ENCODE results near the gene EDEM1. TPM values are rescaled to one million over a fixed set of nuclear protein-coding genes. Genes with fewer than 3 reads are reported as not detected.

The EDEM1 gene
- total RNA-seq, 4 donors from 2014 or later: 37.2 to 139 (median 78.1) TPM

DNA sequence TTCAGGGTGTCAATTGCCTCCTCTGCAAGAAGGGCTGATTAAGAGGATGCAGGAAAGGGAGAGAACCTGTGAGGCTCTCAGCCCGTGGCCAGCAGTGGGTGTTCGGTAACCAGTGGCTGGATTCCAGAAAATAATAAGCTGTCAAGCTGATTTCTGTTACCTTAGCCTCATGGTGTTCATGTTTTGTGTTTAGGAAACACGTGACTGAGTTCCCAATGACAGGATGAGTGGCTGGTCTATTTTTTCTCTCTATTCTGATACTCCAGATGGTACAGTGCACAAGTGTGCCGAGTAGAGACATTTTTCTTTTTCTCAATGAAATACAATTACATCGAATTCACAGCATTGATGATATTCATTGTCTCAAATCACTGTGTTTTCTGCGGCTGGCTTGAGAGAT lies 43.6 kb downstream of the EDEM1 start:
- WGBS, 2 donors: 50 to 55% methylated on average over 6 of the region's 6 CpGs
- Histone ChIP-seq H3K4me1 (no peaks in the 10 kb centered on the region), H3K36me3 (no peaks in the 10 kb centered on the region), H3K27ac (no peak overlapping the region), H3K27me3 (no peaks in the 10 kb centered on the region), H3K9me3 (no peaks in the 10 kb centered on the region), H3K4me3 (no peak overlapping the region)
- TF ChIP-seq EP300 (IDR thresholded peaks at IDR 0.05) (no peak), POLR2A (IDR thresholded peaks at IDR 0.05) (no peak)
- TF ChIP-seq, protein P1, sequence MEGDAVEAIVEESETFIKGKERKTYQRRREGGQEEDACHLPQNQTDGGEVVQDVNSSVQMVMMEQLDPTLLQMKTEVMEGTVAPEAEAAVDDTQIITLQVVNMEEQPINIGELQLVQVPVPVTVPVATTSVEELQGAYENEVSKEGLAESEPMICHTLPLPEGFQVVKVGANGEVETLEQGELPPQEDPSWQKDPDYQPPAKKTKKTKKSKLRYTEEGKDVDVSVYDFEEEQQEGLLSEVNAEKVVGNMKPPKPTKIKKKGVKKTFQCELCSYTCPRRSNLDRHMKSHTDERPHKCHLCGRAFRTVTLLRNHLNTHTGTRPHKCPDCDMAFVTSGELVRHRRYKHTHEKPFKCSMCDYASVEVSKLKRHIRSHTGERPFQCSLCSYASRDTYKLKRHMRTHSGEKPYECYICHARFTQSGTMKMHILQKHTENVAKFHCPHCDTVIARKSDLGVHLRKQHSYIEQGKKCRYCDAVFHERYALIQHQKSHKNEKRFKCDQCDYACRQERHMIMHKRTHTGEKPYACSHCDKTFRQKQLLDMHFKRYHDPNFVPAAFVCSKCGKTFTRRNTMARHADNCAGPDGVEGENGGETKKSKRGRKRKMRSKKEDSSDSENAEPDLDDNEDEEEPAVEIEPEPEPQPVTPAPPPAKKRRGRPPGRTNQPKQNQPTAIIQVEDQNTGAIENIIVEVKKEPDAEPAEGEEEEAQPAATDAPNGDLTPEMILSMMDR (IDR thresholded peaks at IDR 0.05): no peak
- DNase-seq (ENCODE audit: low spot score in 2 of 2): no peak

DNA sequence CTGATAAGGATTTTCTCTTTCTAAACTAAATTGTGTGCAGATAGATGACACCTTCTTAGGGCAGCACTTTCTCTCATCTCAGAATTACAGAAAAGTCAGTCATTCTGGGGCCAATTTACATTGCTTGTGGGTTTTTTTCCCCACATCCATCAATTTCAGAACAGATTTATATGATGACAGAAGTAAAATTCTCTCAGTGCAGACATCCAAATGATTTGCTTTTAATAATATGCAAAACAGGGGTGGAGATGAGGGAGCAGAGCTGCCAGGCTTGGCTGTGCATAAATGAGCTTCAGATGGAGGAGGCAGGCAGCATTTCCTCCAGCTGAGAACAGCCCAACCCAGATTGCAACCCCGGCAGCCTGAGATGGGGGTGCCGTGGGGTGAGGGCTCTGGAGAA lies 44.0 kb downstream of the EDEM1 start:
- no peak for TF ChIP-seq EP300 (IDR thresholded peaks at IDR 0.05)
- TF ChIP-seq, protein P1 (IDR thresholded peaks at IDR 0.05): no peak
- no peak for TF ChIP-seq POLR2A (IDR thresholded peaks at IDR 0.05)
- 6 to 27% methylated on average over 2 of the region's 2 CpGs for WGBS, 2 donors
- H3K36me3 ChIP-seq: no peaks in the 10 kb centered on the region
- H3K27me3 ChIP-seq: no peaks in the 10 kb centered on the region
- no peak overlapping the region for H3K27ac ChIP-seq
- DNase-seq (ENCODE audit: low spot score in 2 of 2): no peak
- no peaks in the 10 kb centered on the region for H3K9me3 ChIP-seq
- no peak overlapping the region for H3K4me3 ChIP-seq
- no peaks in the 10 kb centered on the region for H3K4me1 ChIP-seq

DNA sequence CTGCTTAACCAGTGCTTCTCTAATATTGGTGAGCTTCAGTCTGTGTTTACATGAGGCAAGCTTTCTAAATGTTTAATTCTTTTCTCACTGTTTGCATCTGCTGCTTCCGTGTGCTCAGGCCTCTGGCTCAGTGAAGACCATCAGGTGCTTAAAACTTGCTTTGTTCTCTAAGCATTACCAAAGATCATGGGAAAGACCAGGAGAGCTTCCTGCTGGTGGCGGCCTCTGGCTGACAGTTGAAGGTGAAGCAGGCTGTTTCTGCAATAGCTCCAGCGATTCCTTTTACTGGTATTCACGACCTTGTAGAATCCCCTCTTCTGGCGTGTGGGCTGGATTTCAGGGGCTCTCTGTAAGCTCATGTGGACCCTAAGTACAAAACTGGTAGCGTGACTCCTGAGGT lies 45.1 kb downstream of the EDEM1 start:
- Histone ChIP-seq H3K4me3 (no peak overlapping the region), H3K36me3 (no peaks in the 10 kb centered on the region), H3K27me3 (no peaks in the 10 kb centered on the region), H3K27ac (no peak overlapping the region), H3K9me3 (no peaks in the 10 kb centered on the region), H3K4me1 (no peaks in the 10 kb centered on the region)
- 64 to 76% methylated on average over 6 of the region's 6 CpGs for WGBS, 2 donors
- TF ChIP-seq POLR2A (IDR thresholded peaks at IDR 0.05) (no peak), EP300 (IDR thresholded peaks at IDR 0.05) (no peak)
- TF ChIP-seq, protein P1 (IDR thresholded peaks at IDR 0.05): no peak
- DNase-seq (ENCODE audit: low spot score in 2 of 2): no peak

DNA sequence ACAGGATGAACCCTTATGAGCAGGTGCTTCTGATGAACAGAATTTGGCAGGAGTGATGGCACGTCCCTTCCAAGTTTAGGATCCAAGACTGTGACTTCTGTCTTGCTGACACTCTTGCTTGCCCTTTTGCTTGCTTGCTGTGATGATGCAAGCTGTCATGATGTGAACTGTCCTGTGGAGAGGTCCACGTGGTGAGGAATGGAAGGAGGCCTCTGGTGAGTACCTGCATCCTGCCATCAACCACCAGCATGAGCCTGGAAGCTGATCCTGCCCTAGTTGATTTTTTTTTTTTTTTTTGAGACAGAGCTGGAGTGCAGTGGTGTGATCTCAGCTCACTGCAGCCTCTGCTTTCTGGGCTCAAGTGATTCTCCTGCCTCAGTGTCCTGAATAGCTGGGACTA lies 45.5 kb downstream of the EDEM1 start:
- H3K27me3 ChIP-seq: no peaks in the 10 kb centered on the region
- TF ChIP-seq, protein P1 (IDR thresholded peaks at IDR 0.05): no peak
- TF ChIP-seq POLR2A (IDR thresholded peaks at IDR 0.05) (no peak), EP300 (IDR thresholded peaks at IDR 0.05) (no peak)

DNA sequence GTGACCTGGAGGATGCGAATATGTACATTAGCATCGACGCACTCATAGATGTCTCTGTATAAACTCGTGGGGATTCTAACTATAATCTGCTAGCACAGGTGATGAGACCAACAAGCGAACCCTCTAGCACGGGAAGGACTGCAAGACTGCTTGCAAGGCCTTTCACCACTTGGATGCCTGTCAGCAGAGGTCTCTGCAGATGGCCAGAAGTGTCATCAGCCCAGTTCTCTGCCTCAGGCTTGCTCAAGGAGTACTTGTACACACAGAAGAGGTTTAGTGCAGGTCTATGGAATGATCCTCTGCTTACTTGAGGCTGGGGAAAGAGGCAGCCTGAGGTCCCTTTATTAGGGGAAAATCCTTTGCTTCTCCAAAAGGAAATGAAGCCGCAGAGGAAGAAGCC lies 48.1 kb downstream of the EDEM1 start:
- H3K9me3 ChIP-seq: no peaks in the 10 kb centered on the region
- no peak overlapping the region for H3K27ac ChIP-seq
- no peaks in the 10 kb centered on the region for H3K27me3 ChIP-seq
- no peak overlapping the region for H3K4me3 ChIP-seq
- DNase-seq (ENCODE audit: low spot score in 2 of 2): no peak
- WGBS, 2 donors: 93 to 95% methylated on average over 7 of the region's 7 CpGs
- TF ChIP-seq EP300 (IDR thresholded peaks at IDR 0.05) (no peak), POLR2A (IDR thresholded peaks at IDR 0.05) (no peak)
- TF ChIP-seq, protein P1 (IDR thresholded peaks at IDR 0.05): no peak
- no peaks in the 10 kb centered on the region for H3K36me3 ChIP-seq
- no peaks in the 10 kb centered on the region for H3K4me1 ChIP-seq

More for the DNA sequence above, 45.5 kb downstream of the EDEM1 start:
- Histone ChIP-seq H3K9me3 (no peaks in the 10 kb centered on the region), H3K36me3 (no peaks in the 10 kb centered on the region), H3K4me1 (no peaks in the 10 kb centered on the region), H3K27ac (no peak overlapping the region), H3K4me3 (no peak overlapping the region)
- WGBS, 2 donors: 78 to 83% methylated on average over 2 of the region's 2 CpGs
- no peak for DNase-seq (ENCODE audit: low spot score in 2 of 2)

Data from tibial nerve (tissue), 4 donors.